Keratinocyte (primary cell): Measurements from ENCODE around the gene TCEA2. TPM values are rescaled to one million over a fixed set of nuclear protein-coding genes. Genes with fewer than 3 reads are reported as not detected.

ENCODE experiments used
- DNase-seq: peaks from one replicate; pipeline ENCODE4 v3.0.0-alpha.2; 2011; ENCODE audit warnings: low read depth, missing footprints, low spot score
- FAIRE-seq: peaks from 2 replicates; lab custom pipeline; 2011; peaks lifted over from hg19 to GRCh38; lab: Jason Lieb, UNC
- H2AFZ ChIP-seq: 2 replicates; pipeline ENCODE4 v1.6.0; 2012; ENCODE audit warnings: low read length, control low read depth, inconsistent platforms; ENCODE audit not compliant: control insufficient read depth
- H3K27ac ChIP-seq: 2 replicates; pipeline ENCODE4 v1.5.1; 2011; ENCODE audit warnings: low read length; ENCODE audit not compliant: control insufficient read depth, insufficient read depth
- H3K27me3 ChIP-seq: 3 replicates; pipeline ENCODE4 v1.6.0; 2011; ENCODE audit warnings: low read length; ENCODE audit not compliant: control insufficient read depth, insufficient read depth; ENCODE audit errors: extremely low read depth
- H3K36me3 ChIP-seq, 2 experiments: 2 replicates in 1 of 2; 3 replicates in 1 of 2; pipeline ENCODE4 v1.5.1; 2011; ENCODE audit warnings: low read length in 2 of 2, mild to moderate bottlenecking in 1 of 2; ENCODE audit not compliant: control insufficient read depth in 2 of 2, insufficient read depth in 2 of 2; ENCODE audit errors: extremely low read depth in 1 of 2
- H3K4me1 ChIP-seq: 3 replicates; pipeline ENCODE4 v1.5.1; 2011; ENCODE audit warnings: low read length; ENCODE audit not compliant: control insufficient read depth, insufficient read depth; ENCODE audit errors: extremely low read depth
- H3K4me2 ChIP-seq: 3 replicates; pipeline ENCODE4 v1.6.0; 2011; ENCODE audit warnings: low read depth, low read length; ENCODE audit not compliant: control insufficient read depth, insufficient read depth; ENCODE audit errors: extremely low read depth
- H3K4me3 ChIP-seq, 3 experiments: fragments of 200-600 bp in 1 of 3; sonication (generic) in 1 of 3; 2 replicates in 2 of 3; 3 replicates in 1 of 3; pipeline ENCODE4 v1.5.1; 2011 to 2016; ENCODE audit warnings: low read length in 3 of 3, mild to moderate bottlenecking in 3 of 3, control low read depth in 2 of 3, inconsistent platforms in 1 of 3, low read depth in 1 of 3, mixed read lengths in 1 of 3, mixed run types in 1 of 3, moderate library complexity in 1 of 3; ENCODE audit not compliant: control insufficient read depth in 2 of 3, insufficient read depth in 2 of 3; ENCODE audit errors: extremely low read depth in 1 of 3
- H3K79me2 ChIP-seq: 2 replicates; pipeline ENCODE4 v1.6.0; 2012; ENCODE audit warnings: low read length; ENCODE audit not compliant: control insufficient read depth, insufficient read depth
- H3K9ac ChIP-seq: 3 replicates; pipeline ENCODE4 v1.6.0; 2011; ENCODE audit warnings: low read length; ENCODE audit not compliant: control insufficient read depth, insufficient read depth; ENCODE audit errors: extremely low read depth
- H3K9me1 ChIP-seq: 3 replicates; pipeline ENCODE4 v1.6.0; 2011; ENCODE audit warnings: low read length; ENCODE audit not compliant: control insufficient read depth, insufficient read depth; ENCODE audit errors: extremely low read depth
- H3K9me3 ChIP-seq: 2 replicates; pipeline ENCODE4 v1.5.1; 2012; ENCODE audit warnings: low read depth, low read length; ENCODE audit not compliant: control insufficient read depth
- H4K20me1 ChIP-seq: 3 replicates; pipeline ENCODE4 v1.6.0; 2011; ENCODE audit warnings: low read length; ENCODE audit not compliant: control insufficient read depth, insufficient read depth; ENCODE audit errors: extremely low read depth
- EZH2 ChIP-seq: IDR thresholded peaks from one replicate; pipeline ENCODE4 v1.6.1; 2012; ENCODE audit warnings: inconsistent platforms, mild to moderate bottlenecking, low read length, moderate library complexity
- dilution Hi-C: fragments of 300-500 bp; cut with MboI; formaldehyde crosslinking; loops from one replicate; pipeline ENCODE4 v1.7.0; 2020; ENCODE audit warnings: low sequenced_read_pairs; ENCODE audit not compliant: extremely low pct_ligation_motif_present
- polyA plus RNA-seq, 5 experiments: library from polyadenylated mRNA; depleted of rRNA in 3 of 5; stranded (reverse) in 3 of 5; stranded (forward) in 1 of 5; unstranded in 1 of 5; fragments of >200 nt; gene quantifications; 1 replicate in 1 of 5; 2 replicates in 3 of 5; 3 replicates in 1 of 5; pipeline versions ENCODE4 v1.2.1 to v1.2.3, GENCODE V29; 2011 to 2012; ENCODE audit warnings: missing spikeins in 2 of 5, low read depth in 1 of 5, low replicate concordance in 1 of 5
- TF ChIP-seq, protein P1 (sequence below), 3 experiments: IDR thresholded peaks in 1 of 3; conservative IDR thresholded peaks in 1 of 3; optimal IDR thresholded peaks in 1 of 3; 2 replicates in 2 of 3; 3 replicates in 1 of 3; pipeline versions ENCODE3 to v1.5.1; 2011; ENCODE audit warnings: low read length in 3 of 3, mild to moderate bottlenecking in 3 of 3, moderate library complexity in 2 of 3, control low read depth in 1 of 3, inconsistent platforms in 1 of 3; ENCODE audit not compliant: insufficient read depth in 2 of 3; ENCODE audit errors: extremely low read depth in 1 of 3

The TCEA2 gene
- polyA plus RNA-seq, 1 donor (not counting 4 experiments of a cell fraction or from before 2014, with no cell fraction given) = 9.1 TPM

GRCh38 chr20:64077094-64077493, 14.1 kb downstream of the TCEA2 start:
- DNase-seq = no peak
- Histone ChIP-seq H3K4me2 (no peak overlapping the region), H3K9me3 (no peaks in the 10 kb centered on the region), H3K4me1 (peaks cover 13% of the 10 kb centered on the region), H3K9ac (no peak overlapping the region), H3K79me2 (peaks cover 2% of the 10 kb centered on the region), H3K36me3 (peaks cover 0 to 9% of the 10 kb centered on the region in 2 experiments), H4K20me1 (no peaks in the 10 kb centered on the region), H3K4me3 (no peak overlapping the region), H3K27me3 (peaks cover 6% of the 10 kb centered on the region), H3K9me1 (no peaks in the 10 kb centered on the region), H3K27ac (no peak overlapping the region), H2AFZ (no peak overlapping the region)
- FAIRE-seq = no peak
- TF ChIP-seq, protein P1, sequence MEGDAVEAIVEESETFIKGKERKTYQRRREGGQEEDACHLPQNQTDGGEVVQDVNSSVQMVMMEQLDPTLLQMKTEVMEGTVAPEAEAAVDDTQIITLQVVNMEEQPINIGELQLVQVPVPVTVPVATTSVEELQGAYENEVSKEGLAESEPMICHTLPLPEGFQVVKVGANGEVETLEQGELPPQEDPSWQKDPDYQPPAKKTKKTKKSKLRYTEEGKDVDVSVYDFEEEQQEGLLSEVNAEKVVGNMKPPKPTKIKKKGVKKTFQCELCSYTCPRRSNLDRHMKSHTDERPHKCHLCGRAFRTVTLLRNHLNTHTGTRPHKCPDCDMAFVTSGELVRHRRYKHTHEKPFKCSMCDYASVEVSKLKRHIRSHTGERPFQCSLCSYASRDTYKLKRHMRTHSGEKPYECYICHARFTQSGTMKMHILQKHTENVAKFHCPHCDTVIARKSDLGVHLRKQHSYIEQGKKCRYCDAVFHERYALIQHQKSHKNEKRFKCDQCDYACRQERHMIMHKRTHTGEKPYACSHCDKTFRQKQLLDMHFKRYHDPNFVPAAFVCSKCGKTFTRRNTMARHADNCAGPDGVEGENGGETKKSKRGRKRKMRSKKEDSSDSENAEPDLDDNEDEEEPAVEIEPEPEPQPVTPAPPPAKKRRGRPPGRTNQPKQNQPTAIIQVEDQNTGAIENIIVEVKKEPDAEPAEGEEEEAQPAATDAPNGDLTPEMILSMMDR (optimal IDR thresholded peaks at IDR 0.05 in 1 of 3, IDR thresholded peaks at IDR 0.05 in 1 of 3, conservative IDR thresholded peaks at IDR 0.05 in 1 of 3; ENCODE audit: extremely low read depth in 1 of 3, insufficient read depth in 2 of 3, low read length in 3 of 3) = no peak
- no peak for TF ChIP-seq EZH2
- dilution Hi-C loops = no loop called here

DNA sequence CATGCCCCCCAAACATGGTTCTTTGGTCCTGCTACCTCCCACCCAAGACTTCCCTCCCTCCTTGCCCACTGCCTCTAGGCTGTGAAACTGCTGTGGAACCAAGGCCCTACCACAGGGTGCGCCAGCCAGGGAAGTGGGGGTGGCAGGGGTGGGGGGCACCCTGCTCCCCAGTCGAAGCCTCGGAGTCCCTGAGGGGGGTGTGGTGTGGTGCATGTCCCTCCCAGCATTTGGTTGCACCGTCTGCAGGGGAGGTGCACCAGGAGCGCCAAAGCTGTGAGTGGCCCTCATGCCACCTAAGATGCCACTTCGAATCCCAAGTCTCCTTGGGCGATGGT, 14.5 kb downstream of the TCEA2 start:
- DNase-seq = no peak

More for the DNA sequence above, 14.5 kb downstream of the TCEA2 start:
- Histone ChIP-seq H2AFZ (no peak overlapping the region), H3K36me3 (peaks cover 0 to 6% of the 10 kb centered on the region in 2 experiments), H3K27me3 (peaks cover 10% of the 10 kb centered on the region), H3K4me2 (no peak overlapping the region), H4K20me1 (no peaks in the 10 kb centered on the region), H3K27ac (no peak overlapping the region), H3K9me1 (no peaks in the 10 kb centered on the region), H3K9me3 (no peaks in the 10 kb centered on the region), H3K9ac (no peak overlapping the region), H3K4me3 (no peak overlapping the region), H3K79me2 (peaks cover 2% of the 10 kb centered on the region), H3K4me1 (peaks cover 13% of the 10 kb centered on the region)
- no peak for FAIRE-seq
- TF ChIP-seq, protein P1 (optimal IDR thresholded peaks at IDR 0.05 in 1 of 3, IDR thresholded peaks at IDR 0.05 in 1 of 3, conservative IDR thresholded peaks at IDR 0.05 in 1 of 3; ENCODE audit: extremely low read depth in 1 of 3, insufficient read depth in 2 of 3, low read length in 3 of 3) = no peak
- TF ChIP-seq EZH2 = no peak
- dilution Hi-C loops = no loop called here
